Endothelial cell of umbilical vein (primary cell): Measurements from ENCODE around the gene SEPTIN10. TPM values are rescaled to one million over a fixed set of nuclear protein-coding genes. Genes with fewer than 3 reads are reported as not detected.

ENCODE experiments used
- BruUV-seq: library from RNA; stranded (reverse); fragments of 400-500 nt; replicated peaks from 2 replicates; lab custom pipeline; 2021; lab: Mats Ljungman, UMichigan
- CTCF ChIA-PET: fragments of 300-600, 350-600 bp; sonication (Branson Sonifier 250); formaldehyde crosslinking; loops from one replicate; lab custom pipeline; 2021; ENCODE audit warnings: antibody characterized with exemption, inconsistent platforms; lab: Charles Lee
- POLR2A ChIA-PET: fragments of 300-600, 350-600 bp; sonication (Branson Sonifier 250); formaldehyde crosslinking; loops from one replicate; lab custom pipeline; 2021; ENCODE audit warnings: antibody characterized with exemption, inconsistent platforms; lab: Charles Lee
- DNase-seq: peaks from one replicate; pipeline ENCODE4 v3.0.0-alpha.2; 2011; ENCODE audit warnings: low read depth, low spot score
- FAIRE-seq: peaks from 2 replicates; lab custom pipeline; 2011; peaks lifted over from hg19 to GRCh38; lab: Jason Lieb, UNC
- H2AFZ ChIP-seq: 2 replicates; pipeline ENCODE4 v1.6.0; 2012; ENCODE audit warnings: low read depth, low read length, control low read depth, inconsistent platforms
- H3K27ac ChIP-seq: 2 replicates; pipeline ENCODE4 v1.5.1; 2011; ENCODE audit warnings: low read depth, mild to moderate bottlenecking, control low read depth, low read length, moderate library complexity; ENCODE audit not compliant: insufficient read depth
- H3K27me3 ChIP-seq, 2 experiments: 2 replicates each; pipeline versions ENCODE4 v1.6.0 to v1.6.1; 2011; ENCODE audit warnings: low read length in 2 of 2, mixed read lengths in 1 of 2; ENCODE audit not compliant: control insufficient read depth in 2 of 2, insufficient read depth in 2 of 2
- H3K36me3 ChIP-seq, 2 experiments: 2 replicates in 1 of 2; 3 replicates in 1 of 2; pipeline ENCODE4 v1.5.1; 2011; ENCODE audit warnings: low read length in 2 of 2, mild to moderate bottlenecking in 1 of 2, moderate library complexity in 1 of 2; ENCODE audit not compliant: control insufficient read depth in 2 of 2, insufficient read depth in 2 of 2; ENCODE audit errors: extremely low read depth in 1 of 2
- H3K4me1 ChIP-seq: 3 replicates; pipeline ENCODE4 v1.5.1; 2011; ENCODE audit warnings: mild to moderate bottlenecking, low read length; ENCODE audit not compliant: control insufficient read depth, insufficient read depth; ENCODE audit errors: extremely low read depth
- H3K4me2 ChIP-seq: 2 replicates; pipeline ENCODE4 v1.6.1; 2011; ENCODE audit warnings: low read length, control low read depth, mixed read lengths; ENCODE audit not compliant: insufficient read depth
- H3K4me3 ChIP-seq, 3 experiments: fragments of 200-600 bp in 1 of 3; sonication (generic), shearing (Covaris generic) in 1 of 3; replicated peaks in 1 of 3; 2 replicates each; pipeline ENCODE4 v1.5.1; 2011 to 2016; ENCODE audit warnings: control low read depth in 3 of 3, low read length in 3 of 3, mild to moderate bottlenecking in 2 of 3, inconsistent platforms in 1 of 3, low read depth in 1 of 3, moderate library complexity in 1 of 3; ENCODE audit not compliant: insufficient read depth in 1 of 3
- H3K79me2 ChIP-seq: 2 replicates; pipeline ENCODE4 v1.6.0; 2012; ENCODE audit warnings: low read length, inconsistent platforms; ENCODE audit not compliant: control insufficient read depth, insufficient read depth
- H3K9ac ChIP-seq: replicated peaks from 2 replicates; pipeline ENCODE3; 2011; ENCODE audit warnings: low read length, control low read depth; ENCODE audit not compliant: insufficient read depth; ENCODE audit errors: extremely low read depth
- H3K9me1 ChIP-seq: replicated peaks from 3 replicates; pipeline ENCODE4 v1.6.0; 2011; ENCODE audit warnings: mild to moderate bottlenecking, low read length; ENCODE audit not compliant: control insufficient read depth, insufficient read depth; ENCODE audit errors: extremely low read depth
- H3K9me3 ChIP-seq: replicated peaks from 2 replicates; pipeline ENCODE4 v1.5.1; 2012; ENCODE audit warnings: low read length, inconsistent platforms; ENCODE audit not compliant: control insufficient read depth, insufficient read depth
- H4K20me1 ChIP-seq: replicated peaks from 2 replicates; pipeline ENCODE3; 2011; ENCODE audit warnings: mild to moderate bottlenecking, low read length; ENCODE audit not compliant: control insufficient read depth, insufficient read depth; ENCODE audit errors: extremely low read depth
- CTCF ChIP-seq, 2 donors: IDR thresholded peaks; 1 replicate in 1 of 2; 2 replicates in 1 of 2; pipeline ENCODE4 v1.5.1; 2011; ENCODE audit warnings: low read length in 2 of 2, mild to moderate bottlenecking in 2 of 2, moderate library complexity in 2 of 2, control low read depth in 1 of 2, inconsistent platforms in 1 of 2, low read depth in 1 of 2; ENCODE audit not compliant: insufficient read depth in 1 of 2; ENCODE audit errors: extremely low read depth in 1 of 2
- EZH2 ChIP-seq: IDR thresholded peaks from 2 replicates; pipeline ENCODE4 v1.6.1; 2012; ENCODE audit warnings: borderline replicate concordance, low read depth, mild to moderate bottlenecking, moderate library complexity, low read length, inconsistent platforms; ENCODE audit not compliant: severe bottlenecking
- GATA2 ChIP-seq: IDR thresholded peaks from 2 replicates; pipeline ENCODE4 v1.7.0; 2011; ENCODE audit warnings: low read depth, mild to moderate bottlenecking, moderate library complexity, mixed read lengths, low read length; ENCODE audit not compliant: insufficient read length, insufficient read depth
- JUN ChIP-seq: IDR thresholded peaks from 2 replicates; pipeline ENCODE4 v1.6.1; 2011; ENCODE audit warnings: borderline replicate concordance, low read depth; ENCODE audit not compliant: insufficient read length, insufficient read depth
- POLR2AphosphoS5 ChIP-seq: IDR thresholded peaks from 2 replicates; pipeline ENCODE4 v1.6.1; 2012; ENCODE audit warnings: low read depth, mild to moderate bottlenecking, control low read depth, low read length, moderate library complexity; ENCODE audit not compliant: insufficient read depth
- dilution Hi-C: fragments of 300-500 bp; cut with MboI; formaldehyde crosslinking; loops from one replicate; pipeline ENCODE4 v1.15.0; 2019; ENCODE audit warnings: low sequenced_read_pairs; ENCODE audit not compliant: extremely low pct_ligation_motif_present
- intact Hi-C: fragments of 100-400 bp; cut with micrococcal nuclease; formaldehyde crosslinking; loops from one replicate; pipeline ENCODE4 v1.10.0; 2022
- polyA plus RNA-seq, 4 experiments: library from polyadenylated mRNA; depleted of rRNA in 3 of 4; stranded (reverse) in 3 of 4; unstranded in 1 of 4; fragments of >200 nt; gene quantifications; 2 replicates each; pipeline versions ENCODE4 v1.2.1 to v1.2.3, GENCODE V29; 2011 to 2012; ENCODE audit warnings: missing spikeins in 1 of 4
- total RNA-seq: library from RNA; stranded (reverse); gene quantifications from 2 replicates; pipeline ENCODE4 v1.2.3, GENCODE V29; 2021
- TF ChIP-seq, protein P1 (sequence below): IDR thresholded peaks from 2 replicates; pipeline ENCODE4 v1.6.1; 2011; ENCODE audit not compliant: insufficient read depth, insufficient read length

SEPTIN10 gene
- total and polyA plus RNA-seq, 2 donors (not counting 3 experiments of a cell fraction or from before 2014, with no cell fraction given) = 26.1 to 121 TPM

DNA sequence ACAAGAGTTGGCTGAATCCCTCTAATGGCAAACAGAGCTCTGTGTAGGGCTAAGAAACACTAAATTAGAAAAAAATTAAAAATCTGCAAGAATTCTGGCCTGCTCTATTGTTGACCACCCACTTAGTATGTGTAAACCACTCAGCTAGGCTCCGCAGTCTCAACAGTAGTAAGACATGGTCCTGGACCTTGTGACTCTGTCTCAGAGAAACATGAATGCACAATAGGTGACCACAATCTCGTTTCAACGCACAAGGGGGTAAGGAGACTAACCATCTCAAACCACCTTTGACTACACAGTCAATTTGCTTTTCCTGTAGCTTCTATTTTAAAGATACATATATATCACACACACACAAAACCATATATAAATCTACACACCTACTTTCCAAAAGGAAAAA, 16.5 kb downstream of the SEPTIN10 start:
- H3K27ac ChIP-seq = no peak overlapping the region
- H3K27me3 ChIP-seq = no peaks in the 10 kb centered on the region
- no peak overlapping the region for H3K4me3 ChIP-seq
- peaks cover 85% of the 10 kb centered on the region for H3K79me2 ChIP-seq
- no peak overlapping the region for H3K4me2 ChIP-seq
- DNase-seq (no peak), FAIRE-seq (no peak)
- H3K9ac ChIP-seq = no peak overlapping the region
- H3K36me3 ChIP-seq = no peaks in the 10 kb centered on the region
- intact Hi-C loops = no loop called here
- H3K9me3 ChIP-seq = no peaks in the 10 kb centered on the region
- no TSS peak for BruUV-seq
- peaks cover 5% of the 10 kb centered on the region for H3K4me1 ChIP-seq
- TF ChIP-seq JUN (no peak), GATA2 (no peak), POLR2AphosphoS5 (no peak), CTCF (IDR thresholded peaks at IDR 0.05; ENCODE audit: extremely low read depth in 1 of 2, insufficient read depth in 1 of 2, low read depth in 1 of 2, low read length in 2 of 2) (no peak), EZH2 (no peak)
- TF ChIP-seq, protein P1, sequence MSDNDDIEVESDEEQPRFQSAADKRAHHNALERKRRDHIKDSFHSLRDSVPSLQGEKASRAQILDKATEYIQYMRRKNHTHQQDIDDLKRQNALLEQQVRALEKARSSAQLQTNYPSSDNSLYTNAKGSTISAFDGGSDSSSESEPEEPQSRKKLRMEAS = no peak
- POLR2A ChIA-PET = no interaction called here
- no peak overlapping the region for H2AFZ ChIP-seq
- dilution Hi-C loops = no loop called here
- CTCF ChIA-PET = interaction anchor here (0.9 to 1.3 kb wide), 2 partner anchors 12 to 16 kb away, joined by 3 to 8 read pairs; no protein-coding TSS in a partner anchor
- H4K20me1 ChIP-seq = peaks cover 4% of the 10 kb centered on the region
- no peaks in the 10 kb centered on the region for H3K9me1 ChIP-seq
